NB4 (cell line): ENCODE results near the gene SCGB1C2.

Experiments
- MYC ChIP-seq: IDR thresholded peaks from 2 replicates; pipeline ENCODE4 v1.6.1; 2011; ENCODE audit warnings: low read depth, low read length
- POLR2A ChIP-seq: IDR thresholded peaks from 2 replicates; pipeline ENCODE4 v1.6.1; 2011; ENCODE audit warnings: mild to moderate bottlenecking; ENCODE audit not compliant: insufficient read length; ENCODE audit errors: extremely low read depth
- TF ChIP-seq, protein P1 (sequence below): IDR thresholded peaks from one replicate; pipeline ENCODE4 v1.5.1; 2012; ENCODE audit warnings: low read depth, low read length
- TF ChIP-seq, protein P2 (sequence below): IDR thresholded peaks from 2 replicates; pipeline ENCODE4 v1.6.1; 2011; ENCODE audit warnings: low read depth, low read length

- TF ChIP-seq, protein P1, sequence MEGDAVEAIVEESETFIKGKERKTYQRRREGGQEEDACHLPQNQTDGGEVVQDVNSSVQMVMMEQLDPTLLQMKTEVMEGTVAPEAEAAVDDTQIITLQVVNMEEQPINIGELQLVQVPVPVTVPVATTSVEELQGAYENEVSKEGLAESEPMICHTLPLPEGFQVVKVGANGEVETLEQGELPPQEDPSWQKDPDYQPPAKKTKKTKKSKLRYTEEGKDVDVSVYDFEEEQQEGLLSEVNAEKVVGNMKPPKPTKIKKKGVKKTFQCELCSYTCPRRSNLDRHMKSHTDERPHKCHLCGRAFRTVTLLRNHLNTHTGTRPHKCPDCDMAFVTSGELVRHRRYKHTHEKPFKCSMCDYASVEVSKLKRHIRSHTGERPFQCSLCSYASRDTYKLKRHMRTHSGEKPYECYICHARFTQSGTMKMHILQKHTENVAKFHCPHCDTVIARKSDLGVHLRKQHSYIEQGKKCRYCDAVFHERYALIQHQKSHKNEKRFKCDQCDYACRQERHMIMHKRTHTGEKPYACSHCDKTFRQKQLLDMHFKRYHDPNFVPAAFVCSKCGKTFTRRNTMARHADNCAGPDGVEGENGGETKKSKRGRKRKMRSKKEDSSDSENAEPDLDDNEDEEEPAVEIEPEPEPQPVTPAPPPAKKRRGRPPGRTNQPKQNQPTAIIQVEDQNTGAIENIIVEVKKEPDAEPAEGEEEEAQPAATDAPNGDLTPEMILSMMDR = no peak
- TF ChIP-seq POLR2A = no peak
- TF ChIP-seq, protein P2, sequence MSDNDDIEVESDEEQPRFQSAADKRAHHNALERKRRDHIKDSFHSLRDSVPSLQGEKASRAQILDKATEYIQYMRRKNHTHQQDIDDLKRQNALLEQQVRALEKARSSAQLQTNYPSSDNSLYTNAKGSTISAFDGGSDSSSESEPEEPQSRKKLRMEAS = no peak
- no peak for TF ChIP-seq MYC
Observed at GRCh38 chr17:177762-178161, 40.4 kb downstream of the SCGB1C2 start.
